Type B pancreatic cell (in vitro differentiated cells): ENCODE results near the gene SPEF1. TPM values are rescaled to one million over a fixed set of nuclear protein-coding genes. Genes with fewer than 3 reads are reported as not detected.

Source experiments
- DNase-seq: peaks from one replicate; pipeline ENCODE4 v3.0.0; 2021; ENCODE audit warnings: mixed read lengths; ENCODE audit not compliant: unreplicated experiment; ENCODE audit errors: extremely low spot score
- H3K27ac Mint-ChIP-seq: 2 replicates; pipeline ENCODE4 v1.8.0; 2021; ENCODE audit warnings: mild to moderate bottlenecking, mixed read lengths
- H3K27me3 Mint-ChIP-seq: 2 replicates; pipeline ENCODE4 v1.8.0; 2021; ENCODE audit warnings: mixed read lengths
- H3K36me3 Mint-ChIP-seq: 2 replicates; pipeline ENCODE4 v1.8.0; 2021; ENCODE audit warnings: mixed read lengths
- H3K4me1 Mint-ChIP-seq: one replicate; pipeline ENCODE4 v1.8.0; 2021; ENCODE audit warnings: mixed read lengths; ENCODE audit not compliant: unreplicated experiment
- H3K4me3 Mint-ChIP-seq: 2 replicates; pipeline ENCODE4 v1.8.0; 2021; ENCODE audit warnings: mild to moderate bottlenecking, mixed read lengths
- H3K9me3 Mint-ChIP-seq: 2 replicates; pipeline ENCODE4 v1.8.0; 2021; ENCODE audit warnings: mixed read lengths
- total RNA-seq: library from RNA; stranded (reverse); gene quantifications from 2 replicates; pipeline ENCODE4 v1.2.1, GENCODE V29; 2021; ENCODE audit warnings: low replicate concordance
- TF ChIP-seq, protein P1 (sequence below): fragments of 200-600 bp; sonication (generic); conservative IDR thresholded peaks from 2 replicates; pipeline ENCODE4 v1.5.0; 2021; ENCODE audit warnings: antibody characterized with exemption, mild to moderate bottlenecking

SPEF1 gene
- total RNA-seq, 1 donor from 2014 or later: 3.0 TPM

- peak; percentile 68 for DNase-seq
- no peak overlapping the region for H3K27ac Mint-ChIP-seq
- peaks cover 20% of the 10 kb centered on the region for H3K27me3 Mint-ChIP-seq
- no peaks in the 10 kb centered on the region for H3K9me3 Mint-ChIP-seq
- no peak overlapping the region for H3K4me3 Mint-ChIP-seq
- no peaks in the 10 kb centered on the region for H3K36me3 Mint-ChIP-seq
- peaks cover 26% of the 10 kb centered on the region for H3K4me1 Mint-ChIP-seq
- TF ChIP-seq, protein P1, sequence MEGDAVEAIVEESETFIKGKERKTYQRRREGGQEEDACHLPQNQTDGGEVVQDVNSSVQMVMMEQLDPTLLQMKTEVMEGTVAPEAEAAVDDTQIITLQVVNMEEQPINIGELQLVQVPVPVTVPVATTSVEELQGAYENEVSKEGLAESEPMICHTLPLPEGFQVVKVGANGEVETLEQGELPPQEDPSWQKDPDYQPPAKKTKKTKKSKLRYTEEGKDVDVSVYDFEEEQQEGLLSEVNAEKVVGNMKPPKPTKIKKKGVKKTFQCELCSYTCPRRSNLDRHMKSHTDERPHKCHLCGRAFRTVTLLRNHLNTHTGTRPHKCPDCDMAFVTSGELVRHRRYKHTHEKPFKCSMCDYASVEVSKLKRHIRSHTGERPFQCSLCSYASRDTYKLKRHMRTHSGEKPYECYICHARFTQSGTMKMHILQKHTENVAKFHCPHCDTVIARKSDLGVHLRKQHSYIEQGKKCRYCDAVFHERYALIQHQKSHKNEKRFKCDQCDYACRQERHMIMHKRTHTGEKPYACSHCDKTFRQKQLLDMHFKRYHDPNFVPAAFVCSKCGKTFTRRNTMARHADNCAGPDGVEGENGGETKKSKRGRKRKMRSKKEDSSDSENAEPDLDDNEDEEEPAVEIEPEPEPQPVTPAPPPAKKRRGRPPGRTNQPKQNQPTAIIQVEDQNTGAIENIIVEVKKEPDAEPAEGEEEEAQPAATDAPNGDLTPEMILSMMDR: no peak
These were observed 40.5 kb downstream of the SPEF1 start for GRCh38 chr20:3740615-3741301.

GRCh38 chr20:3739926-3740451, 41.3 kb downstream of the SPEF1 start:
- peaks cover 29% of the 10 kb centered on the region for H3K4me1 Mint-ChIP-seq
- DNase-seq: no peak

DNA sequence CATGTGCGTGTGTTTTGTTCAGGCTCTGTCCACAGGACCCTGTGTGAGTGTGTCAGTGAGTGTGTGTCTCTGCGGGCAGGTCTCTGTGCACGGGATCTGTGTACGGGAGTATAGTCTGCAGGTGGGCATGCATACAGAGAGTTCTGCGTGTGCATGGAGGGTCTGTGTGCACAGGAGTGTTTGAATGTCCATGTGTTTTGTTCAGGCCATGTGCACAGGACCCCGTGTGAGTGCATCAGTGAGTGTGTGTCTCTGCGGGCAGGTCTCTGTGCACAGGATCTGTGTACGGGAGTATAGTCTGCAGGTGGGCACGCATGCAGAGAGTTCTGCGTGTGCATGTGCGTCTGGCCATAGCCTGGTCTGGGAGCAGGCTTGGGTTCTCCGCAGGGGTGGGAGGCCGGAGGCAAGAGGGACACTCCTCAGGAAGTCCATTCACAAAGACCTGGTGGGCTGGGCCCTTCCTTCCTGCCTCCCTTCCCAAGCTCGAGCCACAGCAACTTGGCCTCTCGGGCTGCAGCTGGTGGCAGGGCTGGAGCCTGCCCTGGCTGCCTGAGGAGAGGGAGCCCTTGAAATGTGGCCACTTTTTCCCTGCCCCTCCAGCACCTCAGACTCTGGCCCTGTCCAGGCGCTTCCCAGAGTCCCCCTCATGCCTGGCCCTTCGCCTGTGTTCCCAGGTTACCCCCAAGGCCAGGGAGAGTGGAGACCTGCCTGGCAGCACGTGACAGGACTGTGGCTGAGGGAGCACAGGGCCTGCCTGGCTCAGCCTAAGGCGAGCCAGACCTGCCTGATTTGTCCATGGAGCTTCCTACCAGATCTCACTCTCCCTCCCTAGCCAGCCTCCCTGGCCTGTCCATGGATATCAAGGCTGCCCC, 42.0 kb downstream of the SPEF1 start:
- peaks cover 30% of the 10 kb centered on the region for H3K4me1 Mint-ChIP-seq
- H3K4me3 Mint-ChIP-seq: no peak overlapping the region
- H3K9me3 Mint-ChIP-seq: no peaks in the 10 kb centered on the region
- peaks cover 10% of the 10 kb centered on the region for H3K27me3 Mint-ChIP-seq
- no peak for DNase-seq
- no peaks in the 10 kb centered on the region for H3K36me3 Mint-ChIP-seq
- no peak overlapping the region for H3K27ac Mint-ChIP-seq
- TF ChIP-seq, protein P1: no peak

More at GRCh38 chr20:3739926-3740451, 41.3 kb downstream of the SPEF1 start:
- Mint-ChIP-seq H3K4me3 (no peak overlapping the region), H3K36me3 (no peaks in the 10 kb centered on the region), H3K27me3 (peaks cover 15% of the 10 kb centered on the region), H3K27ac (no peak overlapping the region), H3K9me3 (no peaks in the 10 kb centered on the region)
- TF ChIP-seq, protein P1: no peak

GRCh38 chr20:3738111-3739053, 42.9 kb downstream of the SPEF1 start:
- TF ChIP-seq, protein P1: no peak
- H3K27me3 Mint-ChIP-seq: peaks cover 4% of the 10 kb centered on the region
- H3K4me3 Mint-ChIP-seq: no peak overlapping the region
- DNase-seq: no peak
- no peaks in the 10 kb centered on the region for H3K36me3 Mint-ChIP-seq
- H3K4me1 Mint-ChIP-seq: peaks cover 30% of the 10 kb centered on the region
- no peak overlapping the region for H3K27ac Mint-ChIP-seq
- H3K9me3 Mint-ChIP-seq: no peaks in the 10 kb centered on the region

GRCh38 chr20:3735768-3736167, 45.5 kb downstream of the SPEF1 start:
- Mint-ChIP-seq H3K27ac (no peak overlapping the region), H3K4me3 (no peak overlapping the region), H3K9me3 (no peaks in the 10 kb centered on the region), H3K36me3 (no peaks in the 10 kb centered on the region), H3K27me3 (peaks cover 19% of the 10 kb centered on the region), H3K4me1 (peaks cover 41% of the 10 kb centered on the region)
- TF ChIP-seq, protein P1: no peak
- no peak for DNase-seq
